ENCODE data around the gene SUCO.

- TF ChIP-seq CTCF (IDR thresholded peaks at IDR 0.05) (no peak), EZH2 (IDR thresholded peaks at IDR 0.05; ENCODE audit: borderline replicate concordance, insufficient read depth, low read depth, low read length, poor library complexity, severe bottlenecking) (no peak)
Observed at GRCh38 chr1:172515436-172515835, 17.5 kb upstream of the SUCO start.
